Activated T-cell treated with anti-CD3 and anti-CD28 coated beads, Interleukin-2, amount 50 U/mL, for 72 hours (primary cell): ENCODE results near the gene CNBP. TPM values are rescaled to one million over a fixed set of nuclear protein-coding genes. Genes with fewer than 3 reads are reported as not detected.
"Not testable (repeated sequence)": the region's sequence is repeated elsewhere in the genome, so short reads cannot be mapped to it uniquely, and the experiment has no call there.

ENCODE experiments used
- ATAC-seq, 2 donors: fragments of 150-1000 bp; cut with Tn5 transposase; replicated peaks in 1 of 2; 2 replicates each; pipeline ENCODE4 v1.10.0; 2021; ENCODE audit warnings: moderate library complexity in 2 of 2, mild to moderate bottlenecking in 1 of 2
- DNase-seq, 2 donors: peaks; one replicate each; pipeline ENCODE4 v3.0.0; 2021 to 2022; ENCODE audit warnings: mixed read lengths in 1 of 2
- H3K27ac Mint-ChIP-seq: one replicate; pipeline ENCODE4 v1.8.0; 2022; ENCODE audit warnings: mild to moderate bottlenecking, moderate library complexity, mixed read lengths
- H3K27me3 Mint-ChIP-seq: one replicate; pipeline ENCODE4 v1.8.0; 2022; ENCODE audit warnings: low read depth, mixed read lengths
- H3K36me3 Mint-ChIP-seq, 2 donors: one replicate each; pipeline ENCODE4 v1.8.0; 2022; ENCODE audit warnings: mixed read lengths in 2 of 2, mild to moderate bottlenecking in 1 of 2; ENCODE audit not compliant: insufficient read depth in 2 of 2
- H3K4me1 Mint-ChIP-seq: one replicate; pipeline ENCODE4 v1.8.0; 2022; ENCODE audit warnings: low read depth, mixed read lengths
- H3K4me3 Mint-ChIP-seq, 2 donors: one replicate each; pipeline ENCODE4 v1.8.0; 2022; ENCODE audit warnings: mild to moderate bottlenecking in 2 of 2, mixed read lengths in 2 of 2, moderate library complexity in 2 of 2
- H3K9me3 Mint-ChIP-seq, 2 donors: one replicate each; pipeline ENCODE4 v1.8.0; 2022; ENCODE audit warnings: mixed read lengths in 2 of 2
- total RNA-seq, 2 donors: library from RNA; stranded (reverse); gene quantifications; one replicate each; pipeline ENCODE4 v1.2.3, GENCODE V29; 2022

Gene CNBP
- total RNA-seq, 2 donors from 2014 or later, result 450 to 480 TPM

DNA sequence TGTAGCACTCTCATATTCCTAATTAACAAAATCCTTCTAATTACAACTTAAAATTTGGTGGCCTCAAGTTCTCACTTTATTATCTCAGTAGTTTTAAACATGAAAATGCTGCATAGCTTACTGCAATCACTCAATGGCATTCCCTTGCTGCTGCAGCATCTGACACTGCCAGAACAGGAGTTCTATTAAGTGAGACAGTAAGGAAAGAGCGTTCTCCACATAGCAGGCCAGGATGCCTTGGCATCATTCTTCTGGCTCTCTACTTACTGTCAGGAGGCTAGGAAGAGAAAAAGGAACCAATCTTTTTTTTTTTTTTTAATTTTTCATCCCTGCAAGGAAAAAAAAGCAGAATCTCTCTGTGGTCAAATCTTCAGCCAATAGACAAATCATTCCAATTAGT is 3.2 kb downstream of the CNBP start:
- H3K27me3 Mint-ChIP-seq, result no peaks in the 10 kb centered on the region
- no peak for ATAC-seq
- DNase-seq, result no peak
- H3K4me3 Mint-ChIP-seq, result peak overlapping the region; percentile 96 to 97
- H3K4me1 Mint-ChIP-seq, result peaks cover 78% of the 10 kb centered on the region
- H3K9me3 Mint-ChIP-seq, result no peaks in the 10 kb centered on the region
- peaks cover 20 to 54% of the 10 kb centered on the region in 2 donors for H3K36me3 Mint-ChIP-seq
- peak overlapping the region; percentile 95 for H3K27ac Mint-ChIP-seq

GRCh38 chr3:129176051-129176450 is 7.6 kb downstream of the CNBP start:
- Mint-ChIP-seq H3K9me3 (no peaks in the 10 kb centered on the region), H3K4me3 (peak overlapping the region; percentile 57 to 93), H3K36me3 (peaks cover 16 to 43% of the 10 kb centered on the region in 2 donors), H3K4me1 (peaks cover 74% of the 10 kb centered on the region), H3K27ac (peak overlapping the region; percentile 85), H3K27me3 (no peaks in the 10 kb centered on the region)
- ATAC-seq, result no peak
- no peak for DNase-seq

DNA sequence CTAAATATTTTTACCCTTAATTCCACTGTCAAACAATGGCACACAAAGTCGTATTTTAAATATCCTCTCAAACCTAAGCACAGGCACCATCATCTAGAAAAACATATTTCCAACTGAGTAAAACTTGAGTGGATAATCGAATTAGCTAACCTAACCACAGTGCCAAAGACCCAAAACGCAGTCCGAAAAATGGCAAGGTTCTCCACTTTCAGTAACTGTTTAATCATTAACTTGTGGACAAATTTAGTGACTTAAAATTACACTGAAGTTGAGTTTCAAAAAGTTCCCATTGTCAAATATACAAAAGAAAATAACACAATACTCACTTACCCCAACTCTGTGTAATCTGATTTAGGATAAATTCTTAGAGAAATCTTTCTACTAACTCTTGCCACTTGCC is 10.0 kb downstream of the CNBP start:
- no peak for ATAC-seq
- DNase-seq, result no peak
- peak overlapping the region; percentile 82 for H3K27ac Mint-ChIP-seq
- H3K27me3 Mint-ChIP-seq, result no peaks in the 10 kb centered on the region
- H3K4me3 Mint-ChIP-seq, result peak overlapping the region in 1 of 2 donors; percentile 29
- H3K36me3 Mint-ChIP-seq, result peaks cover 14 to 46% of the 10 kb centered on the region in 2 donors
- peaks cover 51% of the 10 kb centered on the region for H3K4me1 Mint-ChIP-seq
- H3K9me3 Mint-ChIP-seq, result no peaks in the 10 kb centered on the region

DNA sequence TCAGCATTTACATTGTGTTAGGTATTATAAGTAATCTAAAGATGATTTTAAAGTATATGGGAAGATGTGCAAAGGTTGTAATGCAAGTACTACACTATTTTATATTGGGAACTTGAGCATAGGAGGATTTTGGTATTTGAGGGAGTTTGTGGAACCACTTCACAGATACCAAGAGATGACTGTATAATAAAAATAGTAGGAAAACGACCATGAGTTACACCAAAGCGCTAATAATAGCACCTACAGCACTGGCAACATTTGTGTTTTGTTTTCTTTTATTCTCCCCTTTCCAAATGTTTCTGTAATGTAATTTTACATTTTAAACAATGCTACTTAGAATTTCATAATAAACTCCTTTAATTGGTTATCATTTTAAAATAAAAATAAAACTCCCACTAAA is 10.5 kb downstream of the CNBP start:
- DNase-seq (no peak), ATAC-seq (no peak)
- Mint-ChIP-seq H3K9me3 (no peaks in the 10 kb centered on the region), H3K36me3 (peaks cover 14 to 47% of the 10 kb centered on the region in 2 donors), H3K27me3 (no peaks in the 10 kb centered on the region), H3K27ac (no peak overlapping the region), H3K4me1 (peaks cover 46% of the 10 kb centered on the region), H3K4me3 (no peak overlapping the region)

DNA sequence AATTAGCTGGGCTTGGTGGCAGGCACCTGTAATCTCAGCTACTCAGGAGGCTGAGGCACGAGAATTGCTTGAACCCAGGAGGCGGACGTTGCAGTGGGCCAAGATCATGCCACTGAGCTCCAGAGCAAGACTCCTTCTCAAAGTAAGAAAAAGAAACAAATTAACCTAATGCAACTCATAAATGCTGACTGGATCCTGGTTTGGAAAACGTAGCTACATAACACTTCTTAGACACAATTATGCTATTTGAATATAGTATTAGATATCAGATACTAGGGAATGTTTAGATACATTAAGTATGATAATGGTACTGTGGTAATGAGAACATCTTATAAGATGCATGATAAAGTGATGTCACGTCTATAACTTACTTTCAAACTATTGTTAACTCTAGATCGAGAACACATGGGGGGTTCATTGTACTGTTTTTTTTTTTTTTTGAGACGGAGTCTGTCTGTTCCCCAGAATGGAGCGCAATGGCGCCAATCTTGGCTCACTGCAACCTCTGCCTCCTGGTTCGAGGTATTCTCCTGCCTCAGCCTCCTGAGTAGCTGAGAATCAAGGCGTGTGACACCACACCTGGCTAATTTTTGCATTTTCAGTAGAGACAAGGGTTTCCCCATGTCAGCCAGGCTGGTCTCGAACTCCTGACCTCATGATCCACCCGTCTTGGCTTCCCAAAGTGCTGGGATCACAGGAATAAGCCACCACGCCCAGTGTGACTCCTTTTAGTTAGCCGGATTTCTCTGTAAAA is 16.9 kb downstream of the CNBP start:
- H3K27me3 Mint-ChIP-seq, result no peaks in the 10 kb centered on the region

DNA sequence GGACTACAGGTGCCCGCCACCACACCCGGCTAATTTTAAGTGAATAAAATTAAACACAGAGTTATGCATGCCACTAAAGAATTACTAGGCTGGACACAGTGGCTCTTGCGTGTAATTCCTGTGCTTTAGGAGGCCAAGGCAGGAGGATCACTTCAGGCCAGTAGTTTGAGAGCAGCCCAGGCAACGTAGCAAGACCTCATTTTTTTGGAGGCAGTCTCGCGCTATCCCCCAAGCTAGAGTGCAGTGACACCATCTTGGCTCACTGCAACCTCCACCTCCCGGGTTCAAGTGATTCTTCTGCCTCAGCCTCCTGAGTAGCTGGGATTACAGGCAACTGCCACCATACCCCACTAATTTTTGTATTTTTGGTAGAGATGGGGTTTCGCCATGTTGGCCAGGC is 18.1 kb downstream of the CNBP start:
- not testable (repeated sequence) for H3K4me3 Mint-ChIP-seq, H3K27me3 Mint-ChIP-seq, ATAC-seq, H3K27ac Mint-ChIP-seq, H3K9me3 Mint-ChIP-seq, DNase-seq
- peaks cover 5 to 30% of the 10 kb centered on the region in 2 donors for H3K36me3 Mint-ChIP-seq
- H3K4me1 Mint-ChIP-seq, result peaks cover 28% of the 10 kb centered on the region

More for the DNA sequence above, 16.9 kb downstream of the CNBP start:
- DNase-seq (no peak), ATAC-seq (no peak)
- Mint-ChIP-seq H3K4me3 (no peak overlapping the region), H3K9me3 (no peaks in the 10 kb centered on the region), H3K27ac (no peak overlapping the region), H3K36me3 (peaks cover 11 to 38% of the 10 kb centered on the region in 2 donors), H3K4me1 (peaks cover 28% of the 10 kb centered on the region)

DNA sequence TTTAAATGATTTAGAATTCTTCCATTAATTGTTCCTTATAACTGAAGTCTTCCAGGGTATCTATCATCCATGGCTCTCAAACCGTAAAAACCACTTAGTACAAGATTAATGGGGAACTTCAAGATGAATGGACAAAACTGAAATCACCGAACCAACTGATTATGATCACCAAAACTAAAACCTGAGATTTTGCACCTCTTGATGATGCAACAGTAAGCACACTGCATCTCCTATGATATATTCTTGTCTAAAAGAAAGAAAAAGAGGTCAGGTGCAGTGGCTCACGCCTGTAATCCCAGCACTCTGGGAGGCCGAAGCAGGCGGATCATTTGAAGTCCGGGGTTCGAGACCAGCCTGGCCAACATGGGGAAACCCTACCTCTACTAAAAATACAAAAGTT is 19.2 kb downstream of the CNBP start:
- Mint-ChIP-seq H3K9me3 (no peaks in the 10 kb centered on the region), H3K36me3 (peaks cover 5 to 27% of the 10 kb centered on the region in 2 donors), H3K27me3 (no peaks in the 10 kb centered on the region), H3K4me3 (no peak overlapping the region), H3K27ac (peak overlapping the region; percentile 20), H3K4me1 (peaks cover 38% of the 10 kb centered on the region)
- DNase-seq (no peak), ATAC-seq (no peak)

GRCh38 chr3:129162729-129163579 is 20.7 kb downstream of the CNBP start:
- no peak for DNase-seq
- no peak for ATAC-seq
- H3K27me3 Mint-ChIP-seq, result no peaks in the 10 kb centered on the region
- no peaks in the 10 kb centered on the region for H3K9me3 Mint-ChIP-seq
- peaks cover 5 to 24% of the 10 kb centered on the region in 2 donors for H3K36me3 Mint-ChIP-seq
- H3K4me3 Mint-ChIP-seq, result peak overlapping the region; percentile 97 to 98
- peaks cover 53% of the 10 kb centered on the region for H3K4me1 Mint-ChIP-seq
- H3K27ac Mint-ChIP-seq, result peak overlapping the region; percentile 98

DNA sequence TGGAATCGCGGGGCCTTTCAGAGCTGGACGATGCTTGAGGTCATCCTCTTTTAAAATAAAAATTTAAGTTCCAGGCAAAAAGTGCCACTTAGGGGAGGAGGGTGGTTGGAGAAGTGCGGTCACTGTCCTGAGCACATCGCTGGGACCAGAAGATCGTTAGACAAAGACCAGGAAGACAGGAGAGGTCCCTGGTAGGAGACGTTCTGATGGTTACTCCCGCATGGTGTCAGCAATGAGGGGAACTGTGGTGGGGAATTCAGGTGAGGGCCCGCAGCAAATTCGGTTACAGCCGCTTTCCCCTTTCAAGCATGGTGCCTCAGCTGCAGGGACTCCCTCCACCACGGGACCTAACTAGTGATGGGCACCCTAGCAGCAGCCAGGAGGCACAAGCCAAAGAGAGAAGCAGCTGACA is 21.8 kb downstream of the CNBP start:
- H3K4me3 Mint-ChIP-seq, result peak overlapping the region; percentile 97 to 98
- DNase-seq (peak; percentile 31 to 36), ATAC-seq (peak in 1 of 2 donors; percentile 4)
- peaks cover 5 to 23% of the 10 kb centered on the region in 2 donors for H3K36me3 Mint-ChIP-seq
- peak overlapping the region; percentile 98 for H3K27ac Mint-ChIP-seq
- peaks cover 53% of the 10 kb centered on the region for H3K4me1 Mint-ChIP-seq
- H3K9me3 Mint-ChIP-seq, result no peaks in the 10 kb centered on the region
- no peaks in the 10 kb centered on the region for H3K27me3 Mint-ChIP-seq

GRCh38 chr3:129160891-129161859 is 22.5 kb downstream of the CNBP start, which contains the start of gene ISY1:
TSS of gene ISY1 (minus strand) at chr3:129161063. CDS start at chr3:129160975, 88 bp downstream.
- peaks cover 53% of the 10 kb centered on the region for H3K4me1 Mint-ChIP-seq
- ATAC-seq (peak; percentile 88 to 89), DNase-seq (peak; percentile 90 to 93)

DNA sequence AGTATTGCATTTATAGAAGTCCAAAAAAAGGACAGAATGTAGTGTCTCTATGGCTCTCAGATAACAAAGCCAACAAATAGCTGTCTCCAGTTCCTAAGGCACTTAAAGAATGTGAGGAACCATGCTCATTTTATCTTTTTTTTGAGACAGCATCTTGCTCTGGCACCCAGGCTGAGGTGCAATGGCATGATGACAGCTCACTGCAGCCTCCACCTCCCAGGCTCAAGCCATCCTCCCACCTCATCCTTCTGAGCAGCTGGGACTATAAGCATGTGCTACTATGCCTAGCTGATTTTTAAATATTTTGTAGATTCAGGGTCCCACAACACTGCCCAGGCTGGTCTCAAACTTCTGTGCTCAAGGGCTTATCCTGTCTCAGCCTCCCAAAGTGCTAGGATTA is 38.9 kb downstream of the CNBP start:
- DNase-seq, result no peak
- H3K36me3 Mint-ChIP-seq, result peaks cover 3 to 13% of the 10 kb centered on the region in 2 donors
- H3K4me1 Mint-ChIP-seq, result no peaks in the 10 kb centered on the region
- no peak for ATAC-seq
- no peak overlapping the region for H3K27ac Mint-ChIP-seq
- H3K4me3 Mint-ChIP-seq, result no peak overlapping the region
- H3K9me3 Mint-ChIP-seq, result no peaks in the 10 kb centered on the region
- H3K27me3 Mint-ChIP-seq, result no peaks in the 10 kb centered on the region

More at GRCh38 chr3:129160891-129161859, 22.5 kb downstream of the CNBP start, which contains the start of gene ISY1:
- peaks cover 4 to 22% of the 10 kb centered on the region in 2 donors for H3K36me3 Mint-ChIP-seq
- H3K4me3 Mint-ChIP-seq, result peak within 1 kb of the TSS; percentile 97 to 98
- no peaks in the 10 kb centered on the region for H3K27me3 Mint-ChIP-seq
- no peaks in the 10 kb centered on the region for H3K9me3 Mint-ChIP-seq
- H3K27ac Mint-ChIP-seq, result peak within 1 kb of the TSS; percentile 98

- H3K27ac Mint-ChIP-seq, DNase-seq, ATAC-seq, H3K4me1 Mint-ChIP-seq, H3K27me3 Mint-ChIP-seq, H3K4me3 Mint-ChIP-seq, H3K9me3 Mint-ChIP-seq: not testable (repeated sequence)
- peaks cover 3 to 13% of the 10 kb centered on the region in 2 donors for H3K36me3 Mint-ChIP-seq
These were observed 42.7 kb downstream of the CNBP start for GRCh38 chr3:129141011-129141410.
